GM21381 (cell line): Measurements from ENCODE around the gene DNAH1.

ENCODE experiments used
- ATAC-seq: cut with Tn5 transposase; IDR thresholded peaks from one replicate; pipeline ENCODE4 v1.9.1; 2021; ENCODE audit warnings: mild to moderate bottlenecking, moderate library complexity; ENCODE audit not compliant: unreplicated experiment

The DNAH1 gene

DNA sequence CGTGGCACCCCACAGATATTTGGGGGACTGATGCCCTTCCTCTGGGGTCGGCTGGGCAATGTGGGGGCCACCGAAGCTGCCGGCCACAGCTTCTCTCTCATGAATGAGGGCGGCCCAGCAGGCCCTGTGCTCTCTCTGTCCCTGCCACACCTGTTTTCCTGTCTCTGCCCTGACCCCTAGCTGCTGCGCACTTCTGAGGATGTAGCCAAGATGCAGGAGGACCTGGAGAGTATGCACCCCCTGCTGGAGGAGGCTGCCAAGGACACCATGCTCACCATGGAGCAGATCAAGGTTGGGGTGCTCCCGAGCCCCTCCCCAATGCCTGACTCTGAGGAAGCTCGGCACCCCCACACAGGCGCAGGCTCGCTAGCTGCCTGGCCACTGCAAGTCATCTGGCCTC is 69.0 kb downstream of the DNAH1 start:
- ATAC-seq = no peak

- ATAC-seq = no peak
These were observed 71.4 kb downstream of the DNAH1 start for GRCh38 chr3:52387481-52387880.

DNA sequence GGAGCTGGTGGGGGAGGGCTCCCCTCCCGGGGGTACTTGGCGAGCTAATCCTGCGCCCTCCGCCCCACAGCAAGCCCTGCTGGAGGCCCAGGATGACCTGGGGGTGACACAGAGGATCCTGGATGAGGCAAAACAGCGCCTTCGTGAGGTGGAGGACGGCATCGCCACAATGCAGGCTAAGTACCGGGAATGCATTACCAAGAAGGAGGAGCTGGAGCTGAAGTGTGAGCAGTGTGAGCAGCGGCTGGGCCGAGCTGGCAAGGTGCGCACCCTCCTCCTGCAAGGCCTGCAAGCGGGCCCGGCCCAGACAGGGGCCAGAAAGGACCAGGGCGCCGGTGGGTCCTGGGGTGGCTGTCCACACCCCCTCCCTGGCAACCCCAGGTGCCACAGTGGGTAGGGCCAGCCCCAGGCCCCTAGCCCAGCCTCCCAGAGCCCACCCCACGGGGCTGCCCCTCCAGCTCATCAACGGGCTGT is 72.3 kb downstream of the DNAH1 start:
- ATAC-seq = no peak

DNA sequence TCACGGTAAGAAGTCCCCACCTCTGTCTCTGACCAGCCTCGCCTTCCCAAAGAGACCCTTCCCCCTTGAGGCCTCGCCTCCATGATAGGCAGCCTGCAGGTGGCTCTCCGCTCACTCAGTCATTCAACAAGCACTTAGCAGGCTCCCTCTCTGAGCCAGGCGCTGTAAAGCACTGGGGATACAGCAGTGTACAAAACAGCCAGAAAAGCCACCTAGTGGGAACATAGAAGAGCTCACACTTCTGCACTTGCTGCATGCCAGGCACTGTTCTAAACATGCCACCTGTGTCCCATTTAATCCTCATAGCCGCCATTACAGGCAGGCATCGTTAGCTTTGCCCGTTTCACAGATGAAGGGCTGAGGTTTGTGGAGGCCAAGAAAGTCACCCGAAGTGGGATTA is 72.8 kb downstream of the DNAH1 start:
- no peak for ATAC-seq

GRCh38 chr3:52391096-52391495 is 75.0 kb downstream of the DNAH1 start:
- ATAC-seq = no peak

DNA sequence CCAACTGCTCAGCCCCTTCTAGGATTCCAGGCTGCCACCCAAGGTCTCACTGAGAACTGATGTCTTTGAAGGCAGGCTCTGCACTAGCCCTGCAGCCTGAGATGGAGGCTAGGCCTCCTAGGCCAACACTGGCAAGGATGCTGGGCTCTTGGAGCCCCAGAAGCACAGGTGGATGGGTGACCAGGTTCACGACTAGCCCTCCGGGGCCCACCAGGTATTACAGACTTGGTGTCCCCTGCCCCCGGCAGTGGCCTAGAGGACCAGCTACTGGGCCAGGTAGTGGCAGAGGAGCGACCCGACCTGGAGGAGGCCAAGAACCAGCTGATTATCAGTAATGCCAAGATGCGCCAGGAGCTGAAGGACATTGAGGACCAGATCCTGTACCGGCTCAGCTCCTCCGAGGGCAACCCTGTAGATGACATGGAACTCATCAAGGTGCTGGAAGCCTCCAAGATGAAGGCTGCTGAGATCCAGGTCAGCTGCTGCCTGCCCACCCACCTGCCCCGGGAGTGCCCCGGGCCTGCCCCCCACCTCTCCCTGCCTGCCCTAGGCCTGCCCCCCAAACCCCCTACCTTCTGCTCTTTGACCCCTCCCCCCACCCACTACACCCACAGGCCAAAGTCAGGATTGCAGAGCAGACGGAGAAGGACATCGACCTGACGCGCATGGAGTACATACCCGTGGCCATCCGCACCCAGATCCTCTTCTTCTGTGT is 76.3 kb downstream of the DNAH1 start:
- no peak for ATAC-seq

DNA sequence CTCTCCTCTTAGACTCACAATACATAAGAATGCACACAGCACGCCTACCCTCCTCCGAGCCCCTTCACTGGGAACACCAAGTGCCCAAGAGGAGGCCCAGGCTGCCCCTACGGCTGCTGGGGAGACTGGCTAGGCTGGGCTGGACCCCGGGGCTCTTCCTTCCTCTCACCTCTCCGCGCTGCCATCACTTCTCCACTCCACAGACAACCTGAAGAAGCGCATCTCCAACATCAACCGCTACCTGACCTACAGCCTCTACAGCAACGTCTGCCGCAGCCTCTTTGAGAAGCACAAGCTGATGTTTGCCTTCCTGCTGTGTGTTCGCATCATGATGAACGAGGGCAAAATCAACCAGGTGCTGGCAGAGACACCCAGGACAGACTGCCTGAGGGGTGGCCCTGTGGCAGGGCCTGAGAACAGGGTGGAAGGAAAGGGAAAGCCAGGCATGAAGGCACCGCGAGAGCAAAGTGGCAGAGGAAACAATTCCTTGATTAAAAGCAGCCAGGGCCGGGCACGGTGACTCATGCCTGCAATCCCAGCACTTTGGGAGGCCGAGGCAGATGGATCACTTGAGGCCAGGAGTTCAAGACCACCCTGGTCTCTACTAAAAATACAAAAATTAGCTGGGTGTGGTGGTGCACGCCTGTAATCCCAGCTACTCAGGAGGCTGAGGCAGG is 77.2 kb downstream of the DNAH1 start:
- no peak for ATAC-seq

- ATAC-seq = no peak
These were observed 78.0 kb downstream of the DNAH1 start for GRCh38 chr3:52393959-52394670.

DNA sequence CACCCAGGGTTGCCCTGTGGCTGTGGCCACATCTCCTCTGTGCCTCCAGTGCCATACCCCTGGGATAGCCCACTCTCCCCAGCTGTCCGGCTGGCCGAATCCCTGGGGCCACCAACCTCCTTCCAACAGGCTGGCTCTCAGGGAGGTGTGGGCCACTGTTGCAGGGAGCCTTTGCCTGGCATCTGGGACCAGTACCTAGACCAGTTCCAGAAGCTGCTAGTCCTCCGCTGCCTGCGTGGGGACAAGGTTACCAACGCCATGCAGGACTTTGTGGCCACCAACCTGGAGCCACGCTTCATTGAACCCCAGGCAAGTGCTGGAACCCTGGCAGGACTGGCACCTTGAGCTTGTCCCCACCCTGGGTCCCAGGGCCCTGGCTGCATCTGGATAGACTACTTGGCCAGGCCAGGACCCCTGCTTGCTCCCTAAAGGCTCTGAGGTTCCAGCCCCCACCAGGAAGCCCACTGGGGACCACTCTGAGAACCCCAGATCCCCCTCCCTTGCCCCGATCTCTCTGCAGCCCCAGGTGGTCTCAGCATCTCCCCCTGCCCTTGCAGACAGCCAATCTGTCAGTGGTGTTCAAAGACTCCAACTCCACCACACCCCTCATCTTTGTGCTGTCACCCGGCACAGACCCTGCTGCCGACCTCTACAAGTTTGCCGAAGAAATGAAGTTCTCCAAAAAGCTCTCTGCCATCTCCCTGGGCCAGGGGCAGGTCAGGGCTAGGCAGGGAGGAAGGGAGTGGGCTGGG is 78.8 kb downstream of the DNAH1 start:
- ATAC-seq = no peak

DNA sequence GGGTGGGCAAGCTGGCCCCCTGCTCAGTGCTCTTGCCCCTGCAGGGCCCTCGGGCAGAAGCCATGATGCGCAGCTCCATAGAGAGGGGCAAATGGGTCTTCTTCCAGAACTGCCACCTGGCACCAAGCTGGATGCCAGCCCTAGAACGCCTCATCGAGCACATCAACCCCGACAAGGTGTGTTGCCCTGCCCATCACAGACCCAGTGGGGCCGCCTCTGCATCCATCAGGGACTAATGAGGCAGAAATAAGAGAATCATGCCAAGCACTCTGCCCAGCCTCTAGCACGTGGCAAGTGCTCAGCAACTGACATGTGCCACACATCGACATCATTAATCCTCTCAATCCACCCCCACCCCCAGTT is 79.4 kb downstream of the DNAH1 start:
- ATAC-seq = no peak

DNA sequence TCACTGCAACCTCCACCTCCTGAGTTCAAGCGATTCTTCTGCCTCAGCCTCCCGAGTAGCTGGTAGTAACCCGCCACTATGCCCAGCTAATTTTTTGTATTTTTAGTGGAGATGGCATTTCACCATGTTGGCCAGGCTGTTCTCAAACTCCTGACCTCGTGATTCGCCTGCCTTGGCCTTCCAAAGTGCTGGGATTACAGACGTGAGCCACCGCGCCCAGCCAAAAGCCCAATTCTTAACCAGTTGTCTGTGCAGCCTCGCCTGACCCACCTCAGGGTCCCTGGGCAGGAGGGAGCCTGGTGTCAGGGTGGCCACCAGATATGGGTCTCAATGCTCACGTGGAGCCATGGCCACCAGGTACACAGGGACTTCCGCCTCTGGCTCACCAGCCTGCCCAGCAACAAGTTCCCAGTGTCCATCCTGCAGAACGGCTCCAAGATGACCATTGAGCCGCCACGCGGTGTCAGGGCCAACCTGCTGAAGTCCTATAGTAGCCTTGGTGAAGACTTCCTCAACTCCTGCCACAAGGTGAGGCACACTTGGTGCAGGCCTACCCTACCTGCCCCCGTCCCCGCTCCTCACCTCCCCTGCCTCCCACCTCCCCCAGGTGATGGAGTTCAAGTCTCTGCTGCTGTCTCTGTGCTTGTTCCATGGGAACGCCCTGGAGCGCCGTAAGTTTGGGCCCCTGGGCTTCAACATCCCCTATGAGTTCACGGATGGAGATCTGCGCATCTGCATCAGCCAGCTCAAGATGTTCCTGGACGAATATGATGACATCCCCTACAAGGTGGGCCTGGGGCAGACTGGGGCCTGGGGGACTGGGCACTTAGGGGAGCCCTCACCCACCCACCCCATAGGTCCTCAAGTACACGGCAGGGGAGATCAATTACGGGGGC is 80.1 kb downstream of the DNAH1 start:
- ATAC-seq = no peak

DNA sequence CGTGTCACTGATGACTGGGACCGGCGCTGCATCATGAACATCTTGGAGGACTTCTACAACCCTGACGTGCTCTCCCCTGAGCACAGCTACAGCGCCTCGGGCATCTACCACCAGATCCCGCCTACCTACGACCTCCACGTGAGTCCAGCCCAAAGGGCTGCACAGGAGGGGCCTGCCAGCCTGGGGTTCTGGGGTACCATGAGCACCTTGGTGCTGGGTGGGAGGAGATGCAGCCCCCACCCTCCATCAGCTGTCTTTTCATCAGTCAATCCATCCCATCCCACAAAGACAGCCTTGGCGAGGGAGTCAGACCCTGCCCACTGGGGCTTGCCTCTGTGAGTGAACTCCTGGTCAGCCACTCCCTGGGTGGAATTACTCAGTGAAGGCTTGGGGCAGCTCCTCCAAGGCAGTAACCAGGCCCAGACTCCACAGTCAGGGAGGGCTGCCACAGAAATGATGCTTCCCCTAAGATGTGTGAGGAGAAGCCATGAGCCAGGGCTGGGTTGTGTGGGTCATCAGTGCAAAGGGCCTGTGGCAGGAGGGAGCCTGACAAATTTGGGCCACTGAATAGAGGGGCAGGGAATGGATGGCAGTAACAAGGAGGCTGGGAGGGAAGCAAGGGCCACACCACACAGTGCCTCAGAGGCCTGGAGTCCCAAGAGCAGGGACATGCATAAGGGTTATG is 80.9 kb downstream of the DNAH1 start:
- no peak for ATAC-seq

DNA sequence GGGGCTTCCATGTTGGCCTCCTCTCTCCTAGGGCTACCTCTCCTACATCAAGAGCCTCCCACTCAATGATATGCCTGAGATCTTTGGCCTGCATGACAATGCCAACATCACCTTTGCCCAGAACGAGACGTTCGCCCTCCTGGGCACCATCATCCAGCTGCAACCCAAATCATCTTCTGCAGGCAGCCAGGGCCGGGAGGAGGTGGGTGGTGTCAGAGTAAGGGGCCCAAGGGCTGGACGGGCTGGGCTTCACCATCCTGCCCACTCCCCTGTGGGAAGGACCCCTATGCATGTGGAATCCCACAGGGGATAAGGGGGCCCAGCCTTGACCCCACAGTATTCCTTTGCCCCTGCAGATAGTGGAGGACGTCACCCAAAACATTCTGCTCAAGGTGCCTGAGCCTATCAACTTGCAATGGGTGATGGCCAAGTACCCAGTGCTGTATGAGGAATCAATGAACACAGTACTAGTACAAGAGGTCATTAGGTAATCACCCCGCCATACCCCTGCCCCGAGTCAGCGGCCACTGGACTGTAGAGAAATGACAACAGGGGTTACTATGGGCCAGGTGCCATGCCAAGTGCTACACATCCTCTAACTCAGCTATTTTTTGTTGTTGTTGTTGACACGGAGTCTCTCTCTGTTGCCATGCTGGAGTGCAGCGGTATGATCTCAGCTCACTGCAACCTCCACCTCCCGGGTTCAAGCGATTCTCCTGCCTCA is 81.7 kb downstream of the DNAH1 start:
- no peak for ATAC-seq

GRCh38 chr3:52398670-52399081 is 82.6 kb downstream of the DNAH1 start:
- no peak for ATAC-seq

DNA sequence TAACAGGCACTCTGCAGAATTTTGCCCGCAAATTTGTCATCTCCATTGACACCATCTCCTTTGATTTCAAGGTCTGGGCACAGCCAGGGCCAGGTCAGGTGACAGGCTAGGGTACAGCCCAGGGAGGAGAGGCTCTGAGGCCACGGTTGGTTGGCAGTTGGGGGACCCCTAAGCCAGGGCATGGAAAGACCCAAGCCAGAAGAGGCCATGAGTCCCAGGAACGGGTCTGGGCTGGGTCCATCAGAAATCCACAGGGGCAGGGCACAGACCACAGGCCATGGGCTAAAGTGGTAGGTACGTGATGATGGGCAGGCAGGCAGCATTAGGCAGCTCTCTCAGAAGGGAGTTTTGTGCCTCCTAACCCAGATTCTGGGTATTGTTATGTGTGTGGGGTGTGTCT is 83.0 kb downstream of the DNAH1 start:
- ATAC-seq = no peak

DNA sequence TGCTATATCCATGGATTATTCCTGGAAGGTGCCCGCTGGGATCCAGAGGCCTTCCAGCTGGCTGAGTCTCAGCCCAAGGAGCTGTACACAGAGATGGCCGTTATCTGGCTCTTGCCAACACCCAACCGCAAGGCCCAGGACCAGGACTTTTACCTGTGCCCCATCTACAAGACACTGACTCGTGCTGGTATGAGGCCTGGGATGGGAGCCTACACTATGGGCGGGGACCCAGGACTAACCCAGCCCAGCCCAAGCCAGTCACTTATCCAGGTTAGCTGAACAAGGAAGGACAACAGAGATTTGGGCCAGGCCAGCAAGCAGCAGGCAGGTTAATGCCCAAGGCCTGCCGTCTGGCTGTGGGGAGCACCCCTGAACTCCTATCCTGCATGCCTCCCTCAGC is 83.5 kb downstream of the DNAH1 start:
- ATAC-seq = no peak

GRCh38 chr3:52400275-52400793 is 84.2 kb downstream of the DNAH1 start:
- no peak for ATAC-seq

GRCh38 chr3:52401021-52401420 is 84.9 kb downstream of the DNAH1 start:
- no peak for ATAC-seq

DNA sequence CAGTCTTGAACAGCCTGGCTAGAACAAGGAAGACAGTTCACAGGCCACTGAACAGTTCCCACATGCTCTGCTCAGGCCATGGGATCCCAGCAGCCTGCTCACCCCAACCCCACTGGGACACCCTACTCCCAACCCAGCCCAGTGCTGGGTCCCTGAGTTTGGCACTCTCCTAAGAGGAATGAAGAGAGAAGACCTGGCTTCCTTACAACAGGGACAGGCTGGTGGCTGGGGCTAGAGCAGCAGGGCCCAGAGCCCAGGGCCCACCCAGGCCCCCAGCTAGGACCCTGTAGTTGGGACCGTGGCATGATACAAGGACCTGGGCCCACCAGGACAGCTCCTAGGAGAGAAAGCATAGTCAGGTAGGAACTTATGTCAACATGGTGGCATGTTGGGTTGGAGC is 85.4 kb downstream of the DNAH1 start:
- no peak for ATAC-seq
